Mammary epithelial cell (primary cell): ENCODE data around the gene GPM6B.

Source experiments
- CTCF ChIP-seq, 2 donors: IDR thresholded peaks in 1 of 2; conservative IDR thresholded peaks in 1 of 2; 2 replicates each; pipeline ENCODE4 v1.5.1; 2011 to 2012; ENCODE audit warnings: inconsistent platforms in 2 of 2, low read length in 2 of 2, mild to moderate bottlenecking in 2 of 2, control low read depth in 1 of 2, low read depth in 1 of 2; ENCODE audit not compliant: insufficient read depth in 1 of 2; ENCODE audit errors: extremely low read depth in 1 of 2
- EZH2 ChIP-seq: IDR thresholded peaks from 2 replicates; pipeline ENCODE4 v1.6.1; 2012; ENCODE audit warnings: low read length, inconsistent platforms, borderline replicate concordance

DNA sequence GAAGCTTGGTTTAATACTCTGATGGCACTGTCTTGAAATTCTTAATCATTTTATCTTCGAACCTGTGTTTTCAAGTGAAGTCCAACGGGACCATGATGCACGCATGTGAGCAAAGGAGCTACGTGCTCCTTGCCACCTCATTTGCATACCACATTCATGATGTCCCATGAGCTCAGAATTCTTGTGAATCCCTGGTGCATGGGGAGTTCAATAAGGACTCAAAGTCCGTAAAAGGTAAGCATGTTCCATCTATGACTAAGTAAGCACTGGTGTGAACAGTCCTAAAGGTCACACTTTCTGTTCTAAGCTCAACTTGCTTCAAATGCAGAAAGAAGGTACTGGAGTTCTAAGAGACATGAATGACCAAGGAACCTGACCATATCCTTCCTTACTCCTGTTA, 13.1 kb upstream of the GPM6B start:
- TF ChIP-seq CTCF (conservative IDR thresholded peaks at IDR 0.05 in 1 of 2, IDR thresholded peaks at IDR 0.05 in 1 of 2; ENCODE audit: extremely low read depth in 1 of 2, insufficient read depth in 1 of 2, low read depth in 1 of 2, low read length in 2 of 2) (no peak), EZH2 (no peak)
